Hepatic stellate cell (primary cell): Measurements from ENCODE around the gene APOBEC3A.

ENCODE experiments used
- DNase-seq: peaks from one replicate; pipeline ENCODE4 v3.0.0; 2011; ENCODE audit warnings: low spot score

APOBEC3A gene

GRCh38 chr22:38957046-38957770 lies at the start of gene APOBEC3A:
APOBEC3A (plus strand) TSS chr22:38957609; CDS start chr22:38957692, 83 bp downstream.
- DNase-seq, result no peak

- no peak for DNase-seq
Measured at GRCh38 chr22:38907767-38908166, 49.6 kb upstream of the APOBEC3A start.

- DNase-seq, result no peak
Measured at GRCh38 chr22:38911434-38911833, 46.0 kb upstream of the APOBEC3A start.

DNA sequence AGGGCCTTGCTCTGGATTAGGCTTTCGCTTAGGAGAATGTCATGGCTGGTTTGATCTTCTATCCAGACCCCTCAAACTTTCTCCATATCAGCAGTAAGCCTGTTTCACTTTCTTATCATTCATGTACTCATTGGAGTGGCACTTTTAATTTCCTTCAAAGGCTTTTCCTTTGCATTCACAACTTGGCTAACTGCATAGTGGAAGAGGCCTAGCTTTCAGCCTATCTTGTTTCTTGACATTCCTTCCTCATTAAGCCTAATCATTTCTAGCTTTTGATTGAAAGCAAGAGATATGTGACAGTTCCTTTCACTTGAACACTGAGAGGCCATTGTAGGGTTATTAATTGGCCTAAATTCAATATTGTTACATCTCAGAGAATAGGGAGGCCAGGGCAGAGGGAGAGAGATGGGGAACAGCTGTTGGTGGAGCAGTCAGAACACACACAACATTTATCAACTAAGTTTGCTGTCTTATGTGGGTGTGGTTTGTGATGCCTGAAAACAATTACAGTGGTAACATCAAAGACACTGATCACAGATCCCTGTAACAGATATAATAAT lies 37.7 kb upstream of the APOBEC3A start:
- DNase-seq, result no peak

DNA sequence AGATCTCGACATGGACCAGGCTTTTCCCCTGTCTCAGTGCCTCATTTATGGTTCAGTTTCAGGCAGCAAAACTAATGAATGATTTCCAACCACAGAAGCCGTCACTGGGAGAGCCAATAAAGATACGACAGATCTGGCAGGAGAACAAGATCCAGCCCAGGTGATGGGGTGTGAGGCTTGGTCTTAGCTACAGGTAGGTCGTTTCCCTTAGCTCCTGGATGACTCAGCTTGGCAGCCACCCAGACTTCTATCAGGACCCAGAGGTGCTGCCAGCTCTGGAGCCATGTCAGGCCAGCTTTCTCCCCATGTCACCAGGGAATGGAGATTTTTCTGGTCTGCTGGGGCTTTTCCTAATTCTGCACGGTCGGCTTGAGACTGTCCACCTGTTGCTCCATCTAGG lies 36.3 kb upstream of the APOBEC3A start:
- DNase-seq, result no peak

DNA sequence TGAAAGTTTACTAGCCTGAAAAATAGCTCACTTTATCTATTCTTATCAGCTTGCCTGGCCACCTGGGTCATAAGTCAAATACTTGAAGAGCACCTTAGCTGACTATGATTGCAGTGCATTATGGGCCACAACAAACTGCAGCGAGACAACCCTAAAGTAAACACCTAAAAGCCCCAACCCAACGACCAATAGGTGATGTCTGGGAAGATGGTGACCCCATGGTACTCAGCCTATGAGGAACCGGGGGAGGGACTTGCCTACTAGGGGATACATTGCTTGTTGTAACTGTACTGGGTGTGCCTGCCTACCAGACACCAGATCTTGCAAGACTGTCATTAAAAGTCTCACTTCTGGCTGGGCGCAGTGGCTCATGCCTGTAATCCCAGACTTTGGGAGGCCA lies 35.6 kb upstream of the APOBEC3A start:
- no peak for DNase-seq

DNA sequence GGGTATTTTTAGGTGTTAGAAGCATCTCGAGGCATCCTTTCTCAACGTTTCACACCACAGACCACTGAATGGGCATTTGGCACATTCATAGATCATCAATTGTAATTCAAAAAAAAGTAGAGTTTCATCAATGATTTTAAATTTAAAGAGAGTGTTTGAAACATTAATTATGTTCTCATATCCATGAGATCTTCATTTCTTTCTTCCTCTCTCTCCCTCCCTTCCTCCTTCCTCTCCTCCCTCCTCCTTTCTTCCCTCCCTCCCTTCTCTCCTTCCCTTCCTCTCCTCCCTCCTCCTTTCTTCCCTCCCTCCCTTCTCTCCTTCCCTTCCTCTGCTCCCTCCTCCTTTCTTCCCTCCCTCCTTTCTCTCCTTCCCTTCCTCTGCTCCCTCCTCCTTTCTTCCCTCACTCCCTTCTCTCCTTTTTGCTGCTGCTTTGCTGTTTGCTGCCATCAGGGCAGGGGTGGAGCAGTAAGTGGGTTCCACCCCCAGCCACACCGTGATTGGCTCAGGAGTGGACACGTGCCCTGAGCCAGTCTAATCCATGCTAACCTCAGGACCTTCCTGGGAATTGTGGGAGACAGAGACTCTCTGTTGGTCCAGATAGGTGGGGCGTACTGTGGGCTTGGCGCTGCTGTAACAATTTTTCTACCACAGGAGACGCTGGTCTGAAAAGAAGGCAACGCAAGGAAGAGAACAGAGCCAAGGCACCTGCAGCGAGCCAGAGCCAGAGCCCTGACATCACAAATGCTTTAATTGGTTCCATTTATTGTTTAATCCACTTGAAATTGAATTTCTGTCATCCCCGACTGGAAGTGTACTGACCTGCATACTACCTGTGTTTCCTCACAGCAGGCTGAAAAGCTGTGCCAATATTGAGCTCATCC lies 33.7 kb upstream of the APOBEC3A start:
- peak; percentile 78 for DNase-seq

DNA sequence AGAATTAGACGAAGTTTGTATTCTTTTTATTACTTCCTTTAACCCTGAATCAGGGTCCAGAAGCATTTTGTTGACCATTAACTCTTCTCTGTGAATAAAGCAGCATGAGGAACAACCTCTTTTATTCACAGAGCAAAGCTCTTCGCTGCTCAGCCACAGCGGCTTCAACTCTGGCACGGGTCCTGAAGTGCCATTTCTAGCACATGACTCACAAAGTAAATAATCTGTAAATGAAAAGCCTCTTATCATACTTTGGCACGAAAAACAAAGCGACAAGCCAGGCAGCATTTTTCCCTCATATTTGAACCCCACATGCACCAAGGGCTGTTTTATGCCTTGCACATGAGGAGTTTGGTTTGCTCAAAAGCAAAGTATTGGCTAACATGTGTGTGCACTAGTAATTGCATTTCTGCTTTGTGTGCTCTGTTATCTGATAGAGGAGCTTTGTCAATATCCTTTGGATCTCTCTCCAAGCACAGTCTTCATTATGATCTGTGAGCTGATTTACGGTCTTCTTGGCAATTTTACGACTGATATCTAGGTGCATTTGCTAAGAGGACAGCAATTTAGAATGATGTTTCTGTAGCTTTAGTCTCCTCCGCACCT lies 33.0 kb upstream of the APOBEC3A start:
- peak; percentile 70 for DNase-seq

DNA sequence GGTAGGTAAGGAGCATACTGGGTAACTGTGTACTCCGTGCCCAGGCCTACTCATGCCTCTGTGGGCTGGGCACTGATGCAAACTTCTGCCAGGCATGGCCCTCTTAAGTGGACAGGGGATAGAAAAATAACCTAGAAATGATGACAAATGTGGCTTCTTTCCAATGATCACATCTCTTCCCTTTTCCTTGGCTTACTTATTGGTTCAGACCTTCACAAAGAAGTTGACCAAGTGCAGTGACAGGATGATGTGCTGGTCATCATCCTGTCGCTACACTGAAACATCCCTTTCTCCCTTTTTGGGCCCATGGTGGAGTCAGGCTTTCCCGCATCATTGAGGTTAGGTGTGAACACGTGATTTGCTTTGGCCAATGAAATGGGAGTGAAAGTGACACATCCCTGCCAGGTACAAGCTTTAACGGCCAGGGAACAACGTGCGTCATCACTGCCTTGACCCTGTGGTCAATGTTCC lies 31.8 kb upstream of the APOBEC3A start:
- no peak for DNase-seq

GRCh38 chr22:38927033-38927781 lies 30.2 kb upstream of the APOBEC3A start:
- peak; percentile 53 for DNase-seq

GRCh38 chr22:38930512-38930911 lies 26.9 kb upstream of the APOBEC3A start:
- no peak for DNase-seq

DNA sequence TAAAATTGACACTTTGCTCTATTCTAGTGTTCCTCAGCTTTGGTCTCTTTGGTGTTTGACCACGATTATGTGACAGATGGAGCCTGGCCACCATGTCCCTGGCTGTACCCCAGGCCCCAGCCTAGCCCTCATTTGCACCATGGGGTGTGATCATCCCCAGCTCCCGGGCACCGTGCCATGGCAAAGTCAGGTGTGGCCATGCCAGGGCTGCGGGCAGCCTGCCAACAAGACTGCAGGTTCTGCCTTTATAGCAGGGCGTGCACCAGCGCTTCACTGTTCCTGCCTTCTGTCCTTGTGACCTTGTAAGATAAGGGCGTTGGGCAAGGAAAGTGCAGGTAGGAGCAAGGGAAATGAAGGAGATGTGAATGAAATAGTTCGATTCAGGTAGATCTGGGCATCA lies 22.4 kb upstream of the APOBEC3A start:
- no peak for DNase-seq

DNA sequence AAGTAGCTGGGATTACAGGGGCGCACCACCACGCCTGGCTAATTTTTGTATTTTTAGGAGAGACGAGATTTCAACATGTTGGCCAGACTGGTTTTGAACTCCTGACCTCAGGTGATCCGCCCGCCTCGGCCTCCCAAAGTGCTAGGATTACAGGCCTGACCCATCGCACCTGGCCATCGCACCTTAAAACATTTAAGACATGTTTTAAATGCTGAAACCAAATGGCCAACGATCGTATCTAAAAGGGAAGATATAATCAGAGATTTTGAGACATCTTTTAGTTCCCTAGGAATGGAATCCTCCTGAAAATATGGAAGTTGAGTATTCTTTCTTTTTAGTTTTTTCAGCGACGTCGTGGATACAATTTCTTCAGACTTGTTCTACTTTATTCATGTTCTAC lies 21.8 kb upstream of the APOBEC3A start:
- DNase-seq, result no peak

GRCh38 chr22:38936562-38936961 lies 20.8 kb upstream of the APOBEC3A start:
- no peak for DNase-seq

- no peak for DNase-seq
Measured at GRCh38 chr22:38937036-38937435, 20.4 kb upstream of the APOBEC3A start.

- DNase-seq, result no peak
Measured at GRCh38 chr22:38937541-38937940, 19.9 kb upstream of the APOBEC3A start.

GRCh38 chr22:38938221-38938620 lies 19.2 kb upstream of the APOBEC3A start:
- DNase-seq, result no peak

DNA sequence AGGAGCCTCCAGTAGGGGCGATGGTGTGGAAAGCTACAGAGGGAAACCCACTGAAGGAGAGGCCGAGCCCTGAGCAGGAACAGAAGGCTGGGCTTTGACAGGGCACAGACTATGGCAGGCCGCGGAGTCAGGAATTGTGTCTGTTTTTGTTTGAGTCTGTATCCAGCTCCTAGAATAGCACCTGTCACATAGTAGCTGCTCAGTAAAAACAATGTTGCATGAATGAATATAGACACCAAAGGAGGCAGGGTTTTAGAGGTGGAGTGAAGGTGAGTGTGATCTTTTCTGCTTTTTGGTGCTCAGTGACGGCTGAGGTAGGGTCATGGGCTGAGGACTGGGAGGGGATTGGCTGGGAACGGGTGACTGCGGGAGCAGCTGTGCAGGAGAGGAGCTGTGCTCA lies 18.5 kb upstream of the APOBEC3A start:
- DNase-seq, result no peak

DNA sequence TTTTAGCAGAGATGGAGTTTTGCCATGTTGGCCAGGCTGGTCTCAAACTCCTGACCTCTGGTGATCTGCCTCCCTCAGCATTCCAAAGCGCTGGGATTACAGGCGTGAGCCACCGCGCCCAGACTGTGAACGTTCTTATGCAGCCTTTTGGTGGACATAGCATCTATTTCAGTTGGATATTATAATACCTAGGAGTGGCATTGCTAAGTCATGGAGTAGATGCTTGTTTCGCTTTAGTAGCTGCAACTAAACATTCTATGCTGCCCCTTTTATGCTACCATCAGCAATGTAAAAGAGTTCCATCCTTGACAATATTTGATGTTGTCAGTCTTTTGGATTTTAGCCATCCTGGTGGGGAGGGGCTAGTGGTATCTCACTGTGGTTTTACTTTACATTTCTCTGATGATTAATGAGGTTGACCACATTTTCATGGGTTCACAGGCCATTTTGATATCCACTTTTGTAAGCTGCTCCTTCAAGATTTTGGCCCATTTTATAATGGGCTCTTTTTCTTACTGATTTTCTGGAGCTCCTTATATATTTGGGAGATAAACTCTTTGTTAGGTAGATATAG lies 16.5 kb upstream of the APOBEC3A start:
- DNase-seq, result no peak

- no peak for DNase-seq
Measured at GRCh38 chr22:38941488-38941987, 15.9 kb upstream of the APOBEC3A start.

DNA sequence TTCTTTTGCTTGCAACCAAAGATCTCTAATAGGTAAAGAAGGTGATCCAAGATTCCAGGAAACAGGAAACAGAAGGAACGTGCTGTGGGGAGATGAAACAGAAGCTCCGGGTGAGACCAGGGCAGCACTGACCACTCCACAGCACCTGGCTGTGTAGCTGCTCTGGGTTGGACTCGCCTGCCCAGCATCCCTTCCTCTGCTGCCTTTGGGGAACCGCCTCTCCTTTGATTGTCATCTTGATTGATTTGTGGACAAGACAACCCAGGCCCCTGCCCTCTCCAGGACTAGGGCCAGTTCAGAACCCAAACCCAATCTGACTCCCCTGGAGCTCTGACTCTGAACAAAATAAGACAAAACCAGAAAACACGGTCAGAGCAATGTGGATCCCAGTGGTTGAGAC lies 14.7 kb upstream of the APOBEC3A start:
- DNase-seq, result no peak
